Measurements from ENCODE around the gene GON4L. TPM values are rescaled to one million over a fixed set of nuclear protein-coding genes. Genes with fewer than 3 reads are reported as not detected.

The GON4L gene
- polyA plus RNA-seq, 1 experiment: 24.5 TPM

GRCh38 chr1:155744711-155745283 lies 112.2 kb downstream of the GON4L start:
- POLR2A ChIA-PET: interaction anchor here (1.0 kb wide), 1 partner anchor 239 kb away, joined by 3 read pairs; no protein-coding TSS in a partner anchor
- H3K9me3 ChIP-seq (ENCODE audit: control insufficient read depth, insufficient read depth, low read length): no peaks in the 10 kb centered on the region
- no peak overlapping the region for H3K27ac ChIP-seq (ENCODE audit: low read depth, low read length)
- DNase-seq (ENCODE audit: low read depth, low spot score): no peak
- H3K27me3 ChIP-seq (ENCODE audit: control insufficient read depth, insufficient read depth, low read length): no peaks in the 10 kb centered on the region
- peak overlapping the region; percentile 74 for H3K4me3 ChIP-seq (ENCODE audit: low read depth, low read length)
- CTCF ChIA-PET: no interaction called here
- no peak for TF ChIP-seq CTCF (IDR thresholded peaks at IDR 0.05; ENCODE audit: low read depth, low read length)

- no peak for DNase-seq (ENCODE audit: low read depth, low spot score)
- H3K4me3 ChIP-seq (ENCODE audit: low read depth, low read length): no peak overlapping the region
- TF ChIP-seq CTCF (IDR thresholded peaks at IDR 0.05; ENCODE audit: low read depth, low read length): no peak
- no peaks in the 10 kb centered on the region for H3K27me3 ChIP-seq (ENCODE audit: control insufficient read depth, insufficient read depth, low read length)
- ChIA-PET CTCF (no interaction called here), POLR2A (no interaction called here)
- H3K9me3 ChIP-seq (ENCODE audit: control insufficient read depth, insufficient read depth, low read length): no peaks in the 10 kb centered on the region
- H3K27ac ChIP-seq (ENCODE audit: low read depth, low read length): no peak overlapping the region
Measured at GRCh38 chr1:155741908-155742307, 115.1 kb downstream of the GON4L start.

GRCh38 chr1:155740995-155741394 lies 116.0 kb downstream of the GON4L start:
- Histone ChIP-seq H3K4me3 (ENCODE audit: low read depth, low read length) (no peak overlapping the region), H3K9me3 (ENCODE audit: control insufficient read depth, insufficient read depth, low read length) (no peaks in the 10 kb centered on the region), H3K27me3 (ENCODE audit: control insufficient read depth, insufficient read depth, low read length) (no peaks in the 10 kb centered on the region), H3K27ac (ENCODE audit: low read depth, low read length) (no peak overlapping the region)
- ChIA-PET CTCF (interaction anchor here (0.7 kb wide), 1 partner anchor 11 kb away, joined by 3 read pairs; no protein-coding TSS in a partner anchor), POLR2A (no interaction called here)
- DNase-seq (ENCODE audit: low read depth, low spot score): no peak
- TF ChIP-seq CTCF (IDR thresholded peaks at IDR 0.05; ENCODE audit: low read depth, low read length): no peak

- peak; percentile 80 for TF ChIP-seq CTCF (IDR thresholded peaks at IDR 0.05; ENCODE audit: low read depth, low read length)
- CTCF ChIA-PET: interaction anchor here (0.6 to 1.6 kb wide), 11 partner anchors 10 to 479 kb away, joined by 3 to 8 read pairs (median 3); no protein-coding TSS in a partner anchor
- no peaks in the 10 kb centered on the region for H3K9me3 ChIP-seq (ENCODE audit: control insufficient read depth, insufficient read depth, low read length)
- DNase-seq (ENCODE audit: low read depth, low spot score): peak; percentile 33
- no peaks in the 10 kb centered on the region for H3K27me3 ChIP-seq (ENCODE audit: control insufficient read depth, insufficient read depth, low read length)
- no peak overlapping the region for H3K4me3 ChIP-seq (ENCODE audit: low read depth, low read length)
- no peak overlapping the region for H3K27ac ChIP-seq (ENCODE audit: low read depth, low read length)
- POLR2A ChIA-PET: no interaction called here
Measured at GRCh38 chr1:155729031-155729898, 127.7 kb downstream of the GON4L start.

- POLR2A ChIA-PET: interaction anchor here (0.5 to 0.7 kb wide), 2 partner anchors 14 to 18 kb away, joined by 3 to 4 read pairs; no protein-coding TSS in a partner anchor
- DNase-seq (ENCODE audit: low read depth, low spot score): no peak
- Histone ChIP-seq H3K4me3 (ENCODE audit: low read depth, low read length) (no peak overlapping the region), H3K27ac (ENCODE audit: low read depth, low read length) (no peak overlapping the region), H3K9me3 (ENCODE audit: control insufficient read depth, insufficient read depth, low read length) (no peaks in the 10 kb centered on the region), H3K27me3 (ENCODE audit: control insufficient read depth, insufficient read depth, low read length) (no peaks in the 10 kb centered on the region)
- no peak for TF ChIP-seq CTCF (IDR thresholded peaks at IDR 0.05; ENCODE audit: low read depth, low read length)
- CTCF ChIA-PET: no interaction called here
Measured at GRCh38 chr1:155725142-155725541, 131.9 kb downstream of the GON4L start.

Measured in AG04450 (cell line).